ENCODE results near the gene SENP8.

Gene SENP8

DNA sequence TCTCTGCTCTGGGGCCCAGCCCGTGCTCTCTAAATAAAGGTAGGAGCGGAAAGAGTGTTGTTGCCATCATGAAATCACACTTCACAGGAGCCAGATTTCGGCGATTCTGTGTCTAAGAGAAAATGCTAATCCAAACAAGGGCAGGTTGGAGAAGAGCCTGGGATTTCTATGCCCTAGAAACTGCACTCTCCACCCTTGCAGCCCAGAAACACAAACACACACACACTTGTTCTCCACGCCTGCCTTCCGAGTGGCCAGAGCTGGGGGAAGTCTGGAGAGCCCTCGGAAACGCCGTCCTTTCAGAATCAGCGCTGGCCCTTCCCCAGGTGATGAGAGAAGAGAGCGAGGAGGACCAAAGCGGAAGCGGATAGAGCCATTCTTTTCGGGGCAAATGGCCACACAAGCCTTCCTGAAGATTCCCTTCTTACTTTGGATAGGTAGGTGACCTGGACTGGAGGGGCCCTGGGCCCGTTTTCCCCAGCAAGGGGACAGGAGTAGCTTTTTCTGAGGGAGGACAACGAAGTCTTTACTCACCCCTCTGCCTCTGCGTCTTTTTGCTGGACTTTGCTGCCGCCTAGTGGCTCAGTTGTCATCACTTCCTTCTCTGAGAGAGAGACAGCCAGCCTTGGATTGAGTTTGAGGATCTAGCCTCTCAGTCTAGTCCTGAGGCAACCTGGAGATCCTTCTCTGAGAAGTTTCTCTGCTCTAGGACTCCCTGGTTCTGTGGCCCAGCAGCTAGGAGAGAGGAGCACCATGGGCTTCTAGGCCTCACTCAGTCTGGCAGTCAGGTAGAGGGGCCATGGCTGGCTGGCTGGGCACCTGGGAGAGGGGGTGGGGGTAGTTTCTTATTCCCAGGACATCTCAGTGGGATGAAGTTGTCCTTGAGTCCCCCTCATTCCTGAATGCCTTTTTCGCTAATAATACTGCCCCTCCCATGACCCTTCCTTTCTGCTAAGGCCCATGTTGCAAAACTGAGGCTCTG is 37.7 kb downstream of the SENP8 start:
- ATAC-seq, result peak; percentile 96

GRCh38 chr15:72156928-72157327 is 38.7 kb downstream of the SENP8 start:
- ATAC-seq, result no peak
- TF ChIP-seq ISL1 (CRISPR knock-in tag; IDR thresholded peaks at IDR 0.05), result no peak
- no peak for TF ChIP-seq ZNF8 (CRISPR knock-in tag; IDR thresholded peaks at IDR 0.05)
- TF ChIP-seq, protein P1, sequence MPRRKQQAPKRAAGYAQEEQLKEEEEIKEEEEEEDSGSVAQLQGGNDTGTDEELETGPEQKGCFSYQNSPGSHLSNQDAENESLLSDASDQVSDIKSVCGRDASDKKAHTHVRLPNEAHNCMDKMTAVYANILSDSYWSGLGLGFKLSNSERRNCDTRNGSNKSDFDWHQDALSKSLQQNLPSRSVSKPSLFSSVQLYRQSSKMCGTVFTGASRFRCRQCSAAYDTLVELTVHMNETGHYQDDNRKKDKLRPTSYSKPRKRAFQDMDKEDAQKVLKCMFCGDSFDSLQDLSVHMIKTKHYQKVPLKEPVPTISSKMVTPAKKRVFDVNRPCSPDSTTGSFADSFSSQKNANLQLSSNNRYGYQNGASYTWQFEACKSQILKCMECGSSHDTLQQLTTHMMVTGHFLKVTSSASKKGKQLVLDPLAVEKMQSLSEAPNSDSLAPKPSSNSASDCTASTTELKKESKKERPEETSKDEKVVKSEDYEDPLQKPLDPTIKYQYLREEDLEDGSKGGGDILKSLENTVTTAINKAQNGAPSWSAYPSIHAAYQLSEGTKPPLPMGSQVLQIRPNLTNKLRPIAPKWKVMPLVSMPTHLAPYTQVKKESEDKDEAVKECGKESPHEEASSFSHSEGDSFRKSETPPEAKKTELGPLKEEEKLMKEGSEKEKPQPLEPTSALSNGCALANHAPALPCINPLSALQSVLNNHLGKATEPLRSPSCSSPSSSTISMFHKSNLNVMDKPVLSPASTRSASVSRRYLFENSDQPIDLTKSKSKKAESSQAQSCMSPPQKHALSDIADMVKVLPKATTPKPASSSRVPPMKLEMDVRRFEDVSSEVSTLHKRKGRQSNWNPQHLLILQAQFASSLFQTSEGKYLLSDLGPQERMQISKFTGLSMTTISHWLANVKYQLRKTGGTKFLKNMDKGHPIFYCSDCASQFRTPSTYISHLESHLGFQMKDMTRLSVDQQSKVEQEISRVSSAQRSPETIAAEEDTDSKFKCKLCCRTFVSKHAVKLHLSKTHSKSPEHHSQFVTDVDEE (CRISPR knock-in tag; IDR thresholded peaks at IDR 0.05), result no peak
- TF ChIP-seq, protein P2, sequence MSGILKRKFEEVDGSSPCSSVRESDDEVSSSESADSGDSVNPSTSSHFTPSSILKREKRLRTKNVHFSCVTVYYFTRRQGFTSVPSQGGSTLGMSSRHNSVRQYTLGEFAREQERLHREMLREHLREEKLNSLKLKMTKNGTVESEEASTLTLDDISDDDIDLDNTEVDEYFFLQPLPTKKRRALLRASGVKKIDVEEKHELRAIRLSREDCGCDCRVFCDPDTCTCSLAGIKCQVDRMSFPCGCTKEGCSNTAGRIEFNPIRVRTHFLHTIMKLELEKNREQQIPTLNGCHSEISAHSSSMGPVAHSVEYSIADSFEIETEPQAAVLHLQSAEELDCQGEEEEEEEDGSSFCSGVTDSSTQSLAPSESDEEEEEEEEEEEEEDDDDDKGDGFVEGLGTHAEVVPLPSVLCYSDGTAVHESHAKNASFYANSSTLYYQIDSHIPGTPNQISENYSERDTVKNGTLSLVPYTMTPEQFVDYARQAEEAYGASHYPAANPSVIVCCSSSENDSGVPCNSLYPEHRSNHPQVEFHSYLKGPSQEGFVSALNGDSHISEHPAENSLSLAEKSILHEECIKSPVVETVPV (CRISPR knock-in tag; IDR thresholded peaks at IDR 0.05), result no peak
- no peak for TF ChIP-seq TCF4 (CRISPR knock-in tag; IDR thresholded peaks at IDR 0.05; ENCODE audit: borderline replicate concordance)
- TF ChIP-seq ZNF565 (CRISPR knock-in tag; conservative IDR thresholded peaks at IDR 0.05; ENCODE audit: low read depth), result no peak

More for the DNA sequence above, 37.7 kb downstream of the SENP8 start:
- TF ChIP-seq, protein P2 (CRISPR knock-in tag; IDR thresholded peaks at IDR 0.05), result no peak
- TF ChIP-seq CREB5 (CRISPR knock-in tag; IDR thresholded peaks at IDR 0.05; ENCODE audit: low read depth) (no peak), BACH2 (CRISPR knock-in tag; IDR thresholded peaks at IDR 0.05; ENCODE audit: borderline replicate concordance) (no peak), GLIS3 (CRISPR knock-in tag; IDR thresholded peaks at IDR 0.05) (no peak), ZC3H10 (CRISPR knock-in tag; IDR thresholded peaks at IDR 0.05) (no peak), ZNF8 (CRISPR knock-in tag; IDR thresholded peaks at IDR 0.05) (no peak), CSDC2 (CRISPR knock-in tag; IDR thresholded peaks at IDR 0.05) (no peak), ZFP3 (CRISPR knock-in tag; IDR thresholded peaks at IDR 0.05) (no peak), ARNTL (CRISPR knock-in tag; IDR thresholded peaks at IDR 0.05; ENCODE audit: borderline replicate concordance, low read depth) (no peak), TCF4 (CRISPR knock-in tag; IDR thresholded peaks at IDR 0.05; ENCODE audit: borderline replicate concordance) (no peak), ZNF70 (CRISPR knock-in tag; IDR thresholded peaks at IDR 0.05) (no peak), ZNF565 (CRISPR knock-in tag; conservative IDR thresholded peaks at IDR 0.05; ENCODE audit: low read depth) (no peak), POU6F1 (CRISPR knock-in tag; IDR thresholded peaks at IDR 0.05; ENCODE audit: borderline replicate concordance, low read depth) (no peak), RARB (CRISPR knock-in tag; IDR thresholded peaks at IDR 0.05) (no peak)
- TF ChIP-seq, protein P1 (CRISPR knock-in tag; IDR thresholded peaks at IDR 0.05), result no peak
- TF ChIP-seq, protein P3, sequence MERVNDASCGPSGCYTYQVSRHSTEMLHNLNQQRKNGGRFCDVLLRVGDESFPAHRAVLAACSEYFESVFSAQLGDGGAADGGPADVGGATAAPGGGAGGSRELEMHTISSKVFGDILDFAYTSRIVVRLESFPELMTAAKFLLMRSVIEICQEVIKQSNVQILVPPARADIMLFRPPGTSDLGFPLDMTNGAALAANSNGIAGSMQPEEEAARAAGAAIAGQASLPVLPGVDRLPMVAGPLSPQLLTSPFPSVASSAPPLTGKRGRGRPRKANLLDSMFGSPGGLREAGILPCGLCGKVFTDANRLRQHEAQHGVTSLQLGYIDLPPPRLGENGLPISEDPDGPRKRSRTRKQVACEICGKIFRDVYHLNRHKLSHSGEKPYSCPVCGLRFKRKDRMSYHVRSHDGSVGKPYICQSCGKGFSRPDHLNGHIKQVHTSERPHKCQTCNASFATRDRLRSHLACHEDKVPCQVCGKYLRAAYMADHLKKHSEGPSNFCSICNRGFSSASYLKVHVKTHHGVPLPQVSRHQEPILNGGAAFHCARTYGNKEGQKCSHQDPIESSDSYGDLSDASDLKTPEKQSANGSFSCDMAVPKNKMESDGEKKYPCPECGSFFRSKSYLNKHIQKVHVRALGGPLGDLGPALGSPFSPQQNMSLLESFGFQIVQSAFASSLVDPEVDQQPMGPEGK (CRISPR knock-in tag; IDR thresholded peaks at IDR 0.05; ENCODE audit: borderline replicate concordance), result no peak
